HG03280 (cell line): ENCODE results near the gene CLN6.
"Not testable (repeated sequence)": the region's sequence is repeated elsewhere in the genome, so short reads cannot be mapped to it uniquely, and the experiment has no call there.

Experiments used
- ATAC-seq: cut with Tn5 transposase; IDR thresholded peaks from one replicate; pipeline ENCODE4 v1.9.1; 2021; ENCODE audit warnings: mild to moderate bottlenecking, moderate library complexity; ENCODE audit not compliant: unreplicated experiment

The CLN6 gene

DNA sequence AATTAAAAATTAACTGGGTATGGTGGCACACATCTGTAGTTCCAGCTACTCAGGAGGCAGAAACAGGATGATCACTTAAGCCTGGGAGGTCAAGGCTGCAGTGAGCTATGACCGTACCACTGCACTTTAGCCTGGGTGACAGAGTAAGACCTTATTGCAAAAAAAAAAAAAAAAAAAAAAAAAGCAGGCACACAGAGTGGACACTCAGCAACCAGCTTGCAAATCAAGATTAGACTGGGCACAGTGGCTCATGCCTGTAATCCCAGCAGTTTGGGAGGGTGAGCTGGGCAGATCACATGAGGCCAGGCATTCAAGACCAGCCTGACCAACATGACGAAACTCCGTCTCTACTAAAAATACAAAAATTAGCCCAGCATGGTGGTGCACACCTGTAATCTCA lies 5.4 kb downstream of the CLN6 start:
- no peak for ATAC-seq

DNA sequence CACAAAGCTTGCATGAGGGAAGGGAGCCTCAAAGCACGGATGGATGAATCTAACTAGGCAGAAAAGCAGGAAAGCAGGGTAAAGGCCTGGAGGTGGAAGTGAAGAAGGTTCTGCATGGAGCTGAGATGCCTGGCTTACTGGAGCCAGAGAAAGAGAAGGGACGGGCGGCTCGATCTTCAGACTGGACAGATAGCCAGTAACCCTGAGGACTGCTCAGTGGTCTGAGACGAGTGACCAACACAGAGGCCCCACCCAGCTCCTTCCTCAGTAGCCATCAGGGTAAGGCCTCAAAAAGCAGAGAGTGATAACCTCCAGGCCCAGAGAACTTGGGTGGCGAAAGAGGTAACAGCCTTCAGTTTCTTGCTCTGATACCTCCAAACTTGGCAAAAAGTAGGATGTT lies 6.4 kb downstream of the CLN6 start:
- ATAC-seq = no peak

DNA sequence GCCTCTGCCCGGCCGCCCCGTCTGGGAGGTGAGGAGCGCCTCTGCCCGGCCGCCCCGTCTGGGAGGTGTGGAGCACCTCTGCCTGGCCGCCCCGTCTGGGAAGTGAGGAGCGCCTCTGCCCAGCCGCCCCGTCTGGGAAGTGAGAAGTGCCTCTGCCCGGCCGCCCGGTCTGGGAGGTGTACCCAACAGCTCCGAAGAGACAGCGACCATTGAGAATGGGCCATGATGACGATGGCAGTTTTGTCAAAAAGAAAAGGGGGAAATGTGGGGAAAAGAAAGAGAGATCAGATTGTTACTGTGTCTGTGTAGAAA lies 7.1 kb downstream of the CLN6 start:
- not testable (repeated sequence) for ATAC-seq

DNA sequence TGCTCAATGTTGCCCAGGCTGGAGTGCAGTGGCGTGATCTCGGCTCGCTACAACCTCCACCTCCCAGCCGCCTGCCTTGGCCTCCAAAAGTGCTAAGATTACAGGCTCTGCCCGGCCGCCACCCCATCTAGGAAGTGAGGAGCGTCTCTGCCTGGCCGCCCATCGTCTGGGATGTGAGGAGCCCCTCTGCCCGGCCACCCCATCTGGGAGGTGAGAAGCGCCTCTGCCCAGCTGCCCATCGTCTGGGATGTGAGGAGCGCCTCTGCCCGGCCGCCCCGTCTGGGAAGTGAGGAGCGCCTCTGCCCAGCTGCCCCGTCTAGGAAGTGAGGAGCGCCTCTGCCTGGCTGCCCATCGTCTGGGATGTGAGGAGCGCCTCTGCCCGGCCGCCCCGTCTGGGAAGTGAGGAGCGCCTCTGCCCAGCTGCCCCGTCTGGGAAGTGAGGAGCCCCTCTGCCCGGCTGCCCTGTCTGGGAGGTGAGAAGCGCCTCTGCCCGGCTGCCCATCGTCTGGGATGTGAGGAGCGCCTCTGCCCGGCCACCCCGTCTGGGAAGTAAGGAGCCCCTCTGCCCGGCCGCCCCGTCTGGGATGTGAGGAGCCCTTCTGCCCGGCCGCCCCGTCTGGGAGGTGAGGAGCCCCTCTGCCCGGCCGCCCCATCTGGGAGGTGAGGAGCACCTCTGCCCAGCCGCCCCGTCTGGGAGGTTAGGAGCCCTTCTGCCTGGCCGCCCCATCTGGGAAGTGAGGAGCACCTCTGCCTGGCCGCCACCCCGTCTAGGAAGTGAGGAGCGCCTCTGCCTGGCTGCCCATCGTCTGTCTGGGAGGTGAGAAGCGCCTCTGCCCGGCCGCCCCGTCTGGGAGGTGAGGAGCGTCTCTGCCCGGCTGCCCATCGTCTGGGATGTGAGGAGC lies 7.7 kb downstream of the CLN6 start:
- ATAC-seq = not testable (repeated sequence)

DNA sequence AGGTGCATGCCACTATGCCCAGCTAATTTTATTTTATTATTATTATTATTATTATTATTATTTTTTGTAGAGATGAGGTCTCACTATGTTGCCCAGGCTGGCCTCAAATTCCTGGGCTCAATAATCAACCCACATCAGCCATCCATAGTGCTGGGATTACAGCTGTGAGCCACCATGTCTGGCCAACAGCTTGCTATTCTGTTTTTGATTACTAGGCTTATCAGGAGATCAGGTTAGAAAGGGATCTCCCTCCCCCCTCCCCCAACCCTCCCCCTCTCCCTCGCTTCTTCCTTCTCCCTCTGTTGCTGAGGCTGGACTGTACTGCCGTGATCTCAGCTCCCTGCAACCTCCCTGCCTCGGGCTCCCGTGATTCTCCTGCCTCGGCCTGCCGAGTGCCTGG lies 8.6 kb downstream of the CLN6 start:
- ATAC-seq = no peak

DNA sequence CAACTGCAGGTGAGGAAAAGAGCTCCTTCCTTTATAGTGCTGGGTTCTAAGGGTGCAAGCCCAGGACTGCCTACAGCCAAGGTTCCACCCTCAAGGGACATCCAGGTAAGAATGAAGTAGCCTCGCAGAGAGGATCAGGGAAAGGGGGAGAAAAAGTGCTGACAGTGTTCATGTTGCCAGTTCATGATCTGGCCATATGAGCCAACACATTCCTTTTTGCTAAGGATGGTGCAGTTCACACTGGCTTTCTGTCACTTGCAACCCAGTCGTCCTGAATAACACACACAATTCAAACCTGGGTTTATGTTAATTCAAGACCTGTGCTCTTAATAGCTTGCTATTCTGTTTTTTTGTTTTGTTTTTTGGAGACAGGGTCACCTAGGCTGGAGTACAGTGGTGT lies 9.0 kb downstream of the CLN6 start:
- no peak for ATAC-seq

DNA sequence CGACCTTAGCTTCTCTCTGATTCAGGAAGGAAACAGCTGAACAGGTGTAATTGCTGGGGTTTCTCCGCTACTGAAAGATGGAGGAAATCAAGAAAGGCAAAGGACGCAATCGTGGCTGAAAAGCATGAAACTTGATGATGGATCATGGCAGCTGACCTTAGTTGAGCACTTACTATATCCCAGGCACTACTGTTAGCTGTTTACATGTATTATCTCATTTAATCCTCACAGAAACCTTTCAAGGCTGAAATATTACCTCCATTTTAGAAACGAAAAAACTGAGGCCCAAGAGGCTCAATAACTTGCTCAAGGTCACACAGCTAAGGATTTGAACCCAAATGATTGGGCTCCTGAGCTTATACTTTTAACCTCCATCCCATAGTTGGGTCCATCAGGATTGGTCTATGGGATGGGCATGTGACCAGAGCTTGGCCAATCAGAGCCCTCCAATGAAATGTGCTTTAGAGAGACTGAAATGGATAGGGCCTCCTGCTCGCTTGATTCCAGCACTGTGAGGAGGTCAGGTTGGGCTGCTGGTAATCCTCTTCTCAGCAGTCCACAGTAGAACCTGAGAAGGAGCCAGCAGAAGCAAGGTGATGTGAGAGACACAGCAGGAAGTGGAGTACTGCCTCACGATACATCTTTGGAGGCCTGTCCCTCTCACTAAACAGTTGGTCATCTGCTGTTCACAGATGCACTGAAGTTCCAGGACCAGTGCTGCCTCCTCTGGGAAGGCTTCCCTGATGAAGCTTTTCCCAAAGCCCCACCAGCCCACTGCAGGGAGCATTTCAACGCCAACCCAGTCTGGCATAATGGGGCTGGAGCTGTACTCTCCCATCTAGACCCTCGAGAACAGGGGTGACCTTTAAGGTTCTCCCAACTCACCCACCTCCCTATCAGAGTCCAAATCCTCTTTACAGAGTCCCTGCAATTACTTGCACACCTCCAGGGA lies 10.4 kb downstream of the CLN6 start:
- no peak for ATAC-seq

DNA sequence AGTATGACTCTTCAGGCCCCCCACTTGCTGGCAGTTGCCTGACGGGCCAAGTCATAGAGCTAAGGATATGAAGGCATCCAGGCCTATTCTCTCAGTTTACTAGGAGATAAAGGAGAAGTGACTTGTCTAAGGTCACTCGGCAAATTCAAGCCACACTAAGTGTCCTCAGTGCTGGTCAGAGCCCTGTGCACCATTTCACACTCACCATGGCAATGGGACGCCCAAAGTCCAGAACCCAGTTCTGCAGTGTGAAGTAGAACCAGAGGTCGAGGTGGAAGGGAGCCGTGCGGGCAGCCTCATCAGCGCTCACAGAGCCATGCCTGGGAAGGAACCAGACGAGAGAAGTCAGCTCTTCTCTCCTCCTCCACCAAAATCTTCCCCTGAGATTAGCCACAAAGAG lies 11.2 kb downstream of the CLN6 start:
- no peak for ATAC-seq

DNA sequence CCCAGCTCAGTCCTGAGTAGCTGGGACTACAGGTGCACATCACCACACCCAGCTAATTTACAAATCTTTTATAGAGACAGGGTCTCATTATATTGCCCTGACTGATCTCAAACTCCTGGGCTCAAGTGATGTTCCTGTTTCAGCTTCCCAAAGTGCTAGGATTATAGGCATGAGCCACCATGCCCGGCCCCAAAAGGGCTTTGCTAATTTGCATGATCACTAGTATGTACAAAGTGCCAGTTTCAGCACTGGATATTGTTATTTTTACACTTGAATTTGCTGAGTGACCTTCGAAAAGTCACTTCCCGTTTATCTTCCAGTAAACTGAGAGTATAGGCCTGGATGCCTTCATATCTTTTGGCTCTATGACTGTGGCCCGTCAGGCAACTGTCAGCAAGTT lies 12.2 kb downstream of the CLN6 start:
- ATAC-seq = no peak

DNA sequence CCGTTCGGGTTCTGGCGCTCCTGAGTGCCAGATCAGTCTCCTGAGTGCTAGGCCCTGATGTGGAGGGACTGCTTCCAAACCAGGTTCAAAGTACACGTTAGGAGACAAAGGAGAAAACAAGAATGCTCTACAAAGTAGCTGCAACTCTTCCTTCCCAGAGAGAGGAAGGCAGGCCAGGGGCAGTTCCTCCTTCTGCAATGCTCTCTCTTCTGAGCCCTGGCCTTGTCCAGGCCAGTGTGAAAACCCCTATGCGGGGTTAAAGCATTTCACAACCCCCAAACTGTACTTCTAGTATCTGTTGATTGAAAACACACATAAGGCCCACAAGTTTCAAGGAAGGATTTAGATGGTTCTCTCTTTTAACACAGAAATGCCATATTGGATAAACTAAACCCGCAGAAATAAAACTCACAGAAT lies 14.7 kb downstream of the CLN6 start:
- ATAC-seq = no peak

DNA sequence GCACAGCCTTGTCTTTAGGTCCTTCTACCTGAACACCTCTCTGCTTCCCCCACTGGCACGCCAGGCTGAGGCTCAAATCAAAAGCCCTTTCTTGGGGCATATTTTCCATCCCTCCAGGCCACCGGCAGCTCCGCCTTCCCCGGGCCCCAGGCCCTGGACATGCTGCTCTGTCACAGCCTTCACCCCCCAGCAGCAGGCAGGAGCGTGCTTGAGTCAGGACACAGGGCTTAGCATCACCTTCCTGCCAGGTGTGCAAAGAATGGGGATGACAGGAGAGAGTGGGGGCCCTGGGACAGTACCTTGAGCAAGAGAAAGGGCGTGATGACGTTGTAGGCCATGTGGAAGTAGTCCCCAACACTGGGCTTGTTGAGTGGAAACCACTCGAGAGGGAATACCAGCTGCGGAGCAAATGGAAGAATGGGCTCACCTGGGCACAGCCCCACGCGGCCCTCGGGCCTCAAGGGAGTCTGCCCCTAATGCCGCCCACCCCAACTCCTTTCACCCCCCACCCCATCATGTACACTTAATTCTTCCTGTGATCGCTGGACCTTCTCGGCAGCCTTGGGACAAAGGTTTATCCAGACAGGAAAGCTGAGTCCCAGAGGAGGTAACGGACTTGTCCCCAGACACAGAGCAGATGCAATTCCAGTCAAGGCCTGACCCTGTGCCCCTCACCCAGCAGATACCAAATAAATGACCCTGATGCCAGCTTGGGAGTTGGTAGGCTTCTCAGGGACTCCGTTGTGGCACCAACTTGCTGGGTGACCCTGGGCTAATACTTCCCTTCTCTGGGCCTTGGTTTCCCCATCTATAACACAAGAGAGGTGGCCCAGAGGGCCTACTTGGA lies 15.3 kb downstream of the CLN6 start:
- ATAC-seq = no peak

DNA sequence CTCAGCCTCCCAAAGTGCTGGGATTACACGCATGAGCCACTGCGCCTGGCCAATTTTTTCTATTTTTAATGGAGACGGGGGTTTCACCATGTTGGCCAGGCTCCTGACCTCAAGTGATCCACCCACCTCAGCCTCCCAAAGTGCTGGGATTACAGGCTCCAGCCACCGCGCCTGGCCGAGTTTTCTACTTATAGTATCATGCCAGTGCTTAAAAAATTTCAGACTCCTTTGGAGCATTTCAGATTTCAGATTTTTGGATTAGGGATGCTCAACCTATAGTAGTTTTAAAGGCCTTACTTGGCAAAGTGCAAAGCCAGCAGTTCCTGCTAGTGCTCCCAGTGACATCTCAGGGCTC lies 16.1 kb downstream of the CLN6 start:
- ATAC-seq = not testable (repeated sequence)

DNA sequence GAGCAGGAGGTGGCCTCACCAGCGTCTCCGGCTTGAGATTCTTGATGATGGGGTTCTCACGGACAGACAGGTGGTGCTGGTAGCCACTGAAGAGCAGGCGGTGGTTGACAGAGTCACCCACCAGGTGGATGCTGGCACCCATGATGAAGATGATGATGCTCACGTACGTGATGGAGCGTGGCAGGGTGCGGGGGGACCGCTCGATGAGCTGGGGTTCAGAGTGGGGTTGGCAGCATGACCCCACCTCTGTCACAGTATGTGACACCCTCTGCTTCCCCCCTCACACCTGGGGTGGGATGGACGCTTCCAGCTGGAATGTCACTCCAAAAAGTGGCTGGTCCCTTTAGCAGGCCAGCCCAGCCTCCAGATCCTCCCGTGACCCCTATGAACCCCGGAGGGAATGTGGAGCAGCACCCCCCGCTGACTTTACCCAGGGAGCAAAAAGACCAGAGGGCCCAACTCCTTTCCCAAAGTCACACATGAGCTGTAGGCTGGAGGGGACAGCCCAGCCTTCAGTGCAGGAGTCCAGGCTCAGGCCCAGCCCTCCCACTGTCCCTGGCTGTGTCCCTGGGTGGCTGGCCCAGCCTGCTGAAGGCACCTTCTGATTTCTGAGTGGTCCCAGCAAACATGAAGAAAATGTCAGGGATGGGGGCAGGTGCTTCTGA lies 17.7 kb downstream of the CLN6 start:
- no peak for ATAC-seq

DNA sequence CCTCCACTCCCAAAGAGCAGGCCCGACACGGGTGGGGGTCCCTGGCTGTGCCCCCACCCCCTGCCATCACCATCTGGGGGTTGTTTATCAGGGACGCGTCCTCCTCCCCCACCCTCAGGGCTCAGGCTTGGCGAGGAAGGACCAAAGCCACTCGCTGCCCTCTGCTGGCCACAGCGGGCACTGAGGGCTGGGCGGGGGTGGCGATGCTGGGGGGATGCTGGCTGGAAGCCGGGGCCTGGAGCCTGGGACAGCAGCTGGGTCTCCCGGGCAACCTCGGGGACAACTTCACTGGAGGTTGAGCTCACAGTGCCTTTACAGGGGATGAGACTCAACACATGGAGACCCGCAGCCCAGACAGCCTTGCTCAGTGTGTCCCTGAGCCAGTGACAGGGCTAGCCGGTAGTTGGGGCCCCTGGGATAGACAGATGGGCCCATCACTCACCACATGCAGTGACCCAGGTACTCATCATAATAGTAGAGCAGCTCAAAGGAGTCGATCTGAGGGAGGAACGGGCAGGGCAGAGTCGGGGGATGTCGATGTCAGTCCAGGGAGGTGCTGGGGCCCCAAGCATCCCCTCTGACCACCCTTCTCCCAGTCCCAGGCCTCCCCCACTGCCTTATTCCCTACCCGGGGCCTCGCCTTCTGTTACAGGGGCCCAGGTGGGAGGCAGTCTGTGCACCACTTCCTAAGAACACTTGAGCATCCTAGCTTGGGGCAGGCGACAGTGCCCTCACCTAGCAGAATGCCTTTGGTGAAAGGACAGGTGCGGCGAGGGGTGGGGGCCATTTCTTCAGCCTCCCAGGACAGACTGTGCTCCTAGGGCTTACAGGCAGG lies 18.5 kb downstream of the CLN6 start:
- no peak for ATAC-seq

DNA sequence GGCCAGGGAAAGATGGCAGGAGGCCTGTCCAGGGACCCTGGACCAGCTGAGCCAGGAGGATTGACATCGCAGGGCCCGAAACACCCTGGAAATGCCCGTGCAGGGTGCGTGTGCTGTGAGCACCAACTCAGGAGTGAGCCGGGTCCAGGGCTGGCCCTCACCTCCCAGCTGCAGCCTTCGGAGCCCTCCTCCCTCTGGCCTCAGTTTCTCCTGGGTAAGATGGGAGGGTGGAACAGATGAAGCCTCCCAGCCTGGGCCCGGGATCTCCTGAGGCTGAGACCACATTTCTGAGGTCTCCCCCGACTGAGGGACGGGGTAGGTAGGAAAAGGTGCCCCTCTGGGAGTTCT lies 19.1 kb downstream of the CLN6 start:
- no peak for ATAC-seq

DNA sequence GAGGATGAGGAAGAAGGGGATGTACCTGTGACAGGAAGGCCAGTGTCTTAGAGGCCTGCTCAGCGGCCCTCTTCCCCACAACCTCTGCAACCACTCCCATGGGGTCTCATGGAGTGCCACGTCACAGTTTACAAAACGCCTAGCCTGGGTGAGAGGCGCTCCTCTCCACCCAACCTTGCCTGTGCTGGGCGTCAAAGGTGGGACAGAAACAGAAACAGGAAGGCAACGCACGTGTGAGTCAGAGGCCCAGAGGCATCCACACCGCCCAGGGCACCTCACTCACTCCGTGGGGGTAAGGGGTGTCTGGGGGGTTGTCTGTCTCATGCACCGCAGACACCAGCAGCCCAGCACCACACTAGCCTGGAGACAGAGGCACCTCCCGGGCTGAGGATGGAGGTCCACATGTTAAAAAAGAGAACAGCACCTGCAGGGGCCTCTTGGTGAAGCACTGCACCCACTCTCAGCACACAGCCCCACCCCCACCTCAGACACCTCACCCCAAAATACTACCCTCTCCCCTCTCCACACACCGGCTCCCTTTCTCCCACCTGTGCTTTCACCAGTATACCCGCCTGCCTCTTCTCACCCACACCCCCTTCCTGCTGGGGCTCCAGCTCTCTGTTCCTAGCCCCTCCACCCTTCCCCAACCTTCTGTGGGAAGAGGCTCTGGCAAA lies 19.7 kb downstream of the CLN6 start:
- ATAC-seq = no peak

DNA sequence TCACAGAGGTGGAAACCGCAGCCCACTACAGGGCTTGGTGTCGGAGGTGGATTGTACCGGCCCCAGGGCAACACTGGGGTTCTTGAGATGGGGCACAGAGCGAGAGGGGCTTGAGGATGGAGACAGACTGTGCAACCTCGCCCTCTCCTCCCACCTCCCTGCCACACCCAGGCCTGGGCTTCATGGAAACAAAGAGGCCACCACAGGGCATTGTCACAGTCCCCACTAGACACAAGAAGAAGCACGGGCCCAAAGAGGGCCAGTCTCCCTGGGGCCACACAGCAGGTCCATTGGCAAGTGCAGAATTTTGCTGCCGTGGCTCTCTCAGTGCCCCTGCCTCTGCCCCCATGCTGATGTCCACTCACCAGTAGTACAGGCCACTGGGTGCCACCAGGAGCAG lies 20.3 kb downstream of the CLN6 start:
- ATAC-seq = no peak

DNA sequence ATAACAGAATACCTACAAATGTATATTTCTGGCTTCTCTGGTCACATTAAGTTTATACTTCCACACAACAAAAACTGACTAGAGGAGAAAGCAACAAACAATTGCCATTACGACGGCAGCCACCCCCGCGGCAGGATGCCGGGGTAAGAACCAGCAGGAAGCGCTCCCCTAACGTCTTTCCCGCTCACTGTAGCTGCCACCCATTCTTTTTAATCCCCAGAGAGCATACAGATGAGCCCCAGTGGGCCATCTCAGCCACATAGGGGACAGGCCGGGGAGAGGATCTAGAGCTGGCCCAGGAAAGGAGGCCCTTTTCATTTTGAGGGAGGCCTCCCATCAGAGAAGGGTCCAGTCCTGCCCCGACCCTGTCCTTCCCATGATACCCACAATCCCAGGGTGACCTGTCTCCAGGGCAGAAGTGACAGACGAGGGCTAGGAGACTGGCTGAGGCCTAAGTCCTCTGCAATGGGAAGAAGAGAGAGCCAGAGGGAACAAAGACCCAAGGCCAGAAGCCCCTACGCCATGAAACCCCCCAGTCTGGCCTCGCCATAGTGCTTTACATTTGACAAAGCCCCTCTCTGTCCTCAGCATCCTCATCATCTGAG lies 20.8 kb downstream of the CLN6 start:
- no peak for ATAC-seq

DNA sequence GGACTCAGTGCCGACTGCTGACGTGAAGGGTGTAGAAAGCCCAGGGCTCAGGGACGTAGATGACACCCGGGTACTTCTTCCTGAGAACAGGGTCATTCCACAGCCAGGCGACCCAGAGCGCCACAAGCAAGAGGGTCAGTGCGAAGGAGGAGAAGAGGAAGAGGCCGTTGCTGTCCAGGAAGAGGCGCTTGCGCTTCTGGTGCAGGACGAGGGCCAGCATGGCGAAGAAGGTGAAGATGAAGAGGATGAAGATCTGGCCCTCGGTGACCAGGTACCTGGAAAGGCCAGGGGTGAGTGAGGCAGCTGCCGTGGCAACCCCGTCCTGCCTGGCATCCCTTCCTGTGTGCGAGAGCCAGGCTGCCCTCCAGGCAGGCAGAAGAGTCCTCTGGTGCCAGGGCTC lies 21.4 kb downstream of the CLN6 start:
- ATAC-seq = no peak
